GM23248 (cell line): ENCODE measurements around the gene ANAPC7. TPM values are rescaled to one million over a fixed set of nuclear protein-coding genes. Genes with fewer than 3 reads are reported as not detected.

ENCODE experiments used
- DNase-seq: peaks from one replicate; pipeline ENCODE4 v3.0.0-alpha.2; 2015
- H2AFZ ChIP-seq: fragments of 200-600 bp; sonication (generic); 2 replicates; pipeline ENCODE4 v1.6.1; 2016; ENCODE audit warnings: antibody characterized with exemption
- H3F3A ChIP-seq: fragments of 200-600 bp; sonication (generic); 2 replicates; pipeline ENCODE4 v1.6.1; 2016; ENCODE audit warnings: mild to moderate bottlenecking, antibody characterized with exemption, mixed run types; ENCODE audit not compliant: insufficient read depth
- H3K27ac ChIP-seq: fragments of 200-600 bp; sonication (generic); 2 replicates; pipeline ENCODE4 v1.5.1; 2016; ENCODE audit warnings: mild to moderate bottlenecking
- H3K27me3 ChIP-seq: fragments of 200-600 bp; sonication (generic); replicated peaks from 2 replicates; pipeline ENCODE4 v1.6.1; 2016; ENCODE audit warnings: mild to moderate bottlenecking; ENCODE audit not compliant: insufficient read depth
- H3K36me3 ChIP-seq: fragments of 200-600 bp; sonication (generic); 2 replicates; pipeline ENCODE4 v1.6.1; 2016; ENCODE audit warnings: low read depth, mild to moderate bottlenecking
- H3K4me1 ChIP-seq: fragments of 200-600 bp; sonication (generic); 2 replicates; pipeline ENCODE4 v1.6.1; 2016; ENCODE audit warnings: mild to moderate bottlenecking; ENCODE audit not compliant: insufficient read depth
- H3K4me2 ChIP-seq: fragments of 200-600 bp; sonication (generic); one replicate; pipeline ENCODE4 v1.6.1; 2016; ENCODE audit warnings: mild to moderate bottlenecking; ENCODE audit not compliant: unreplicated experiment
- H3K4me3 ChIP-seq: fragments of 200-600 bp; sonication (generic); 2 replicates; pipeline ENCODE4 v1.5.1; 2016; ENCODE audit warnings: mild to moderate bottlenecking
- H3K79me2 ChIP-seq: fragments of 200-600 bp; sonication (generic); 2 replicates; pipeline ENCODE4 v1.6.1; 2016; ENCODE audit warnings: mild to moderate bottlenecking; ENCODE audit not compliant: insufficient read depth
- H3K9ac ChIP-seq: fragments of 200-600 bp; sonication (generic); 2 replicates; pipeline ENCODE4 v1.6.1; 2016; ENCODE audit warnings: mild to moderate bottlenecking
- H3K9me2 ChIP-seq: fragments of 200-600 bp; sonication (generic); 2 replicates; pipeline ENCODE4 v1.6.1; 2016; ENCODE audit warnings: mixed run types, mild to moderate bottlenecking, moderate library complexity; ENCODE audit not compliant: insufficient read depth
- H3K9me3 ChIP-seq: fragments of 200-600 bp; sonication (generic); one replicate; pipeline ENCODE4 v1.6.1; 2017; ENCODE audit warnings: low read depth
- H4K20me1 ChIP-seq: fragments of 200-600 bp; sonication (generic); 2 replicates; pipeline ENCODE4 v1.6.0; 2016; ENCODE audit not compliant: insufficient read depth
- EZH2 ChIP-seq: fragments of 200-600 bp; sonication (generic); IDR thresholded peaks from 2 replicates; pipeline ENCODE4 v1.6.1; 2018; ENCODE audit warnings: antibody characterized with exemption, mild to moderate bottlenecking; ENCODE audit not compliant: insufficient read depth, poor library complexity, severe bottlenecking
- EZH2phosphoT487 ChIP-seq: fragments of 200-600 bp; sonication (generic); IDR thresholded peaks from 2 replicates; pipeline ENCODE4 v1.6.1; 2018; ENCODE audit warnings: antibody characterized with exemption, moderate library complexity, mild to moderate bottlenecking, low read depth; ENCODE audit not compliant: insufficient read depth
- WGBS, 2 experiments: methylation state at CpG; one replicate each; pipeline ENCODE4 v1.1.6; 2015 to 2017; ENCODE audit warnings: low lambda C conversion rate in 2 of 2, low coverage in 1 of 2; ENCODE audit errors: missing lambda C conversion rate in 2 of 2; 5-methylcytosine and 5-hydroxymethylcytosine counted together
- in situ Hi-C: fragments of 300-500 bp; cut with MboI; formaldehyde crosslinking; loops from 2 replicates; pipeline ENCODE4 v1.15.0; 2020
- polyA plus RNA-seq: library from polyadenylated mRNA; unstranded; fragments of >200 nt; fragmentation: Nextera tagmentation; extraction: Ambion mirVana; gene quantifications from 2 replicates; pipeline ENCODE4 v1.2.1, GENCODE V29; 2016
- total RNA-seq: library from RNA; depleted of rRNA; stranded (reverse); fragments of >200 nt; shearing (Covaris generic); gene quantifications from 2 replicates; pipeline ENCODE4 v1.2.3, GENCODE V29; 2014

Gene ANAPC7
- total and polyA plus RNA-seq, 2 experiments from 2014 or later, result 35.5 to 46.5 TPM

DNA sequence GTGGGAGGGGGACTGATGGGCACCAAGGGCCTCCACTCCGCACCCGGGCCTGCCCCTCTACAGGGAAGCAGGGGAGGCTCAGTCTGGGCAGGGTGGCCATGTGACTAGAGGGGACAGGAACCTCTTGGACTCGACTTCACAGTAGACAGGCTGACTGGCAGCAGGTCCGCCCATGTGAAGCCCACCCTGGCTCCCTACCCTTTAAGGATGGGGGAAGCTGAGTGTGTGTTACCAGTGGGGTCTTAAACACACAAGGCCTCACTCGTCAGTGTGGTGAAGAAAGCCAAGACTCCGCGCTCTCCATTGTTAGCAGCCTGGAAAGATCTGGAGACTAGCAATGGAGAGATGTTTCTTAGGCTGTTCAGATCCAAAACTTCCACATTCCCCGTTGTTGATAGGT, 52.4 kb downstream of the ANAPC7 start:
- 92 to 96% methylated on average over 8 of the region's 8 CpGs for WGBS, 2 experiments
- H3K27ac ChIP-seq, result no peak overlapping the region
- H2AFZ ChIP-seq, result no peak overlapping the region
- H3K36me3 ChIP-seq, result peaks cover 46% of the 10 kb centered on the region
- no peak overlapping the region for H3K4me3 ChIP-seq
- in situ Hi-C loops, result no loop called here
- no peak for DNase-seq
- no peak overlapping the region for H3K9ac ChIP-seq
- H3K9me2 ChIP-seq, result no peaks in the 10 kb centered on the region
- H3K9me3 ChIP-seq, result no peaks in the 10 kb centered on the region
- H3K4me1 ChIP-seq, result no peaks in the 10 kb centered on the region
- H3F3A ChIP-seq, result peaks cover 72% of the 10 kb centered on the region
- no peak overlapping the region for H3K4me2 ChIP-seq
- no peaks in the 10 kb centered on the region for H4K20me1 ChIP-seq
- TF ChIP-seq EZH2 (no peak), EZH2phosphoT487 (no peak)
- peaks cover 14% of the 10 kb centered on the region; the same call in 1 of the 2 replicates for H3K79me2 ChIP-seq
- no peaks in the 10 kb centered on the region for H3K27me3 ChIP-seq

DNA sequence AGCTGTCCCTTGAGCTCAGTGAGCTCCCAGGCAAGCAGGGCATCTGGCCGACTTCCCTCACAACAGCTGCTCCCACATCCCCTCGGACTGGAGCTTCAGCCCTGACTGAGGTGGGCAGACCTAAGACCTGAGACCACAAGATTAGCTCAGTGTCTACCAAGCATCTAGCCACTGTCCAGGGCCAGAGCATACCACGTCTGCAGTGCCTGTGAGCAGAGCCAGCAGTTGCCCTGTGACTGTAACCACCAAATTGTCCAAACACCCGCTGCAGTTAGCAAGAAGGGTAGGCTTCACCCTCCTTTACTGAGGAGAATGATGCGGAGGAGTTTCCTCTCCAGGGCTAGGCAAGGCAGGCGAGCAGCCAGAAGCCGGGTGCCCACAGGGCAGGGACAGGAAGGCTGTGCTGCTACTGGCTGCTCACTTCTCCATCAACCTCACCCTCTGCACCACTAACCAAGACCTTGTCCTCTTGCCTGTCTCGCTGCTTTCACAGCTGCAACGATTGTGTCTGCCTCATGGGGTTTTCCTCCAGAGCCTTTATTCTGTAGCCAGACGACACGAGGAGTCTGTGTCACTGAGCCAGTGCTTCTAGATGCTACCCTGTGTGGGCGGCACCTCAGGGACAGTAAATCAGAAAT, 53.9 kb downstream of the ANAPC7 start:
- no peaks in the 10 kb centered on the region for H4K20me1 ChIP-seq
- no peak overlapping the region for H3K4me3 ChIP-seq
- no peak overlapping the region for H3K9ac ChIP-seq
- in situ Hi-C loops, result no loop called here
- no peak overlapping the region for H2AFZ ChIP-seq
- 62 to 64% methylated on average over 12 of the region's 12 CpGs for WGBS, 2 experiments
- no peaks in the 10 kb centered on the region for H3K9me2 ChIP-seq
- no peak overlapping the region for H3K27ac ChIP-seq
- H3K79me2 ChIP-seq, result peaks cover 24% of the 10 kb centered on the region
- no peaks in the 10 kb centered on the region for H3K27me3 ChIP-seq
- peaks cover 61% of the 10 kb centered on the region for H3K36me3 ChIP-seq
- peaks cover 76% of the 10 kb centered on the region for H3F3A ChIP-seq
- TF ChIP-seq EZH2phosphoT487 (no peak), EZH2 (no peak)
- no peak overlapping the region for H3K4me2 ChIP-seq
- no peaks in the 10 kb centered on the region for H3K9me3 ChIP-seq
- H3K4me1 ChIP-seq, result no peaks in the 10 kb centered on the region
- DNase-seq, result no peak

DNA sequence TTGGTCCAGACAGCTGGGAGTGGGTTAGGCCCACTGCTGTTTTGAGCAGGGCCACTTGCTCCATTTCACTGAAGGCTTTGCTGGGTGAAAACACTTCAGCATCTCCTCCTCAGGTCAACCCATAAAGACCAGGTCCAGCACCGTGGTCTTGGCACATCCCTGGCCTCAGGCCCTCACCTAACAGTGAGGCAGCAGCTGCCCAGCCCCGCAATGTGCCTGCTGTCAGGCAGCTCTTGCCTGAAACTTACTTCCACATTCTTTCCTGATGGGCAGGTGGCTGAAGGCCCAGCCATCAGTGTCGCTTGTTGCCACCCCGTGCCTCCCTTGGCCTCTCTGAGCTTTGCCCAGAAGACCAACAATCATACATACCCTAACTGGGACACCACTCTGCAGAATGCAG, 54.4 kb downstream of the ANAPC7 start:
- H3K4me2 ChIP-seq, result no peak overlapping the region
- H3K27ac ChIP-seq, result no peak overlapping the region
- no peak overlapping the region for H3K4me3 ChIP-seq
- 97% methylated on average over 4 of the region's 4 CpGs for WGBS, 2 experiments
- no peaks in the 10 kb centered on the region for H3K4me1 ChIP-seq
- no peak for DNase-seq
- peaks cover 66% of the 10 kb centered on the region for H3K36me3 ChIP-seq
- H3K27me3 ChIP-seq, result no peaks in the 10 kb centered on the region
- peaks cover 29% of the 10 kb centered on the region for H3K79me2 ChIP-seq
- no peak overlapping the region for H2AFZ ChIP-seq
- H4K20me1 ChIP-seq, result no peaks in the 10 kb centered on the region
- TF ChIP-seq EZH2phosphoT487, result no peak
- no peak for TF ChIP-seq EZH2
- no peaks in the 10 kb centered on the region for H3K9me2 ChIP-seq
- in situ Hi-C loops, result no loop called here
- H3F3A ChIP-seq, result peaks cover 79% of the 10 kb centered on the region
- no peak overlapping the region for H3K9ac ChIP-seq
- H3K9me3 ChIP-seq, result no peaks in the 10 kb centered on the region

DNA sequence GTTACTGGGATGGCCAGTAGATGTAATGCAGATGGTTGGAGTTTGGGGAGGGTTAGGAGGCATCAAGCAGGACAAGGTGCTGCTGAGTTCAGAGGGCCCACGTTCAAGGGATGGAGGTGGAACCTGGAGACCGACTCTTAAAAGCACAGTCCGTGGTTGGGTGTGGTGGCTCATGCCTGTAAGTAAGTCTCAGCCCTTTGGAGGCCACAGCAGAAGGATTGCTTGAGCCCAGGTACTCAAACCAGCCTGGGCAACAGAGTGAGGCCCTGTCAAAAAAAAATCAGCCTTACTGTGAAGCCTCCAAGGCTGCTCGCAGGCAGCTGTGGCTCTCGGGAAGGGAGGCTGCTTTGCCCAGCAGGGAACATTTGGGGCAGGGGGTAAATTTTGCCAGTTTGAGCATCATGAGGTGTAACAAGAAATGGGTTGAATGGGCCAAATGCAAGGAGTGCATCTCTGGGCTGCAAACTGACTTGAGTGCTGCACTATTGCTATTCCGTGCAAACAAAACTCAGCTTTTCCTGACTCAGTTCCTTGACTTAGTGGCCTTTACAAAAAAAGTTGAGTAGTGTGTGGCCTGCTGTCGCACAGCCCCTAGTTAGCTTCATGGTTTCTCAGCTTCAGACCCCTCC, 55.0 kb downstream of the ANAPC7 start:
- in situ Hi-C loops, result no loop called here
- no peak overlapping the region for H3K27ac ChIP-seq
- no peak for TF ChIP-seq EZH2phosphoT487
- TF ChIP-seq EZH2, result no peak
- no peak overlapping the region for H3K4me2 ChIP-seq
- no peak overlapping the region for H2AFZ ChIP-seq
- 88 to 93% methylated on average over 6 to 7 of the region's 7 CpGs for WGBS, 2 experiments
- no peaks in the 10 kb centered on the region for H3K4me1 ChIP-seq
- H3K36me3 ChIP-seq, result peaks cover 72% of the 10 kb centered on the region
- H3K9me3 ChIP-seq, result no peaks in the 10 kb centered on the region
- no peak overlapping the region for H3K4me3 ChIP-seq
- no peaks in the 10 kb centered on the region for H3K9me2 ChIP-seq
- no peak overlapping the region for H3K9ac ChIP-seq
- DNase-seq, result no peak
- H4K20me1 ChIP-seq, result no peaks in the 10 kb centered on the region
- H3K79me2 ChIP-seq, result peaks cover 35% of the 10 kb centered on the region
- no peaks in the 10 kb centered on the region for H3K27me3 ChIP-seq
- peaks cover 77% of the 10 kb centered on the region for H3F3A ChIP-seq
